Uterus (tissue), 2 donors: ENCODE measurements around the gene OTOS.

Experiments used
- CTCF ChIP-seq, 4 experiments: fragments of 200-600 bp in 2 of 4; fragments of 450-650 bp in 2 of 4; sonication (generic) in 2 of 4; IDR thresholded peaks; one replicate each; pipeline ENCODE4 v1.5.1; 2016 to 2019; ENCODE audit warnings: antibody characterized with exemption in 4 of 4, mild to moderate bottlenecking in 2 of 4, moderate library complexity in 1 of 4
- POLR2A ChIP-seq, 2 donors: fragments of 450-650 bp; IDR thresholded peaks; one replicate each; pipeline ENCODE4 v1.6.1; 2016; ENCODE audit warnings: antibody characterized with exemption in 2 of 2, mild to moderate bottlenecking in 1 of 2, moderate library complexity in 1 of 2

GRCh38 chr2:240128608-240129145 is 11.8 kb downstream of the OTOS start:
- TF ChIP-seq CTCF (IDR thresholded peaks at IDR 0.05), result no peak
- no peak for TF ChIP-seq POLR2A (IDR thresholded peaks at IDR 0.05)
